NCI-H2196 treated with DMSO at 0.1 percent for 48 hours (cell line): ENCODE data around the gene SIAH1.
"Not testable (repeated sequence)": the region's sequence is repeated elsewhere in the genome, so short reads cannot be mapped to it uniquely, and the experiment has no call there.

Experiments
- DNase-seq: peaks from one replicate; lab custom pipeline; 2025; ENCODE audit not compliant: unreplicated experiment; lab: John Stamatoyannopoulos, UW

The SIAH1 gene

DNA sequence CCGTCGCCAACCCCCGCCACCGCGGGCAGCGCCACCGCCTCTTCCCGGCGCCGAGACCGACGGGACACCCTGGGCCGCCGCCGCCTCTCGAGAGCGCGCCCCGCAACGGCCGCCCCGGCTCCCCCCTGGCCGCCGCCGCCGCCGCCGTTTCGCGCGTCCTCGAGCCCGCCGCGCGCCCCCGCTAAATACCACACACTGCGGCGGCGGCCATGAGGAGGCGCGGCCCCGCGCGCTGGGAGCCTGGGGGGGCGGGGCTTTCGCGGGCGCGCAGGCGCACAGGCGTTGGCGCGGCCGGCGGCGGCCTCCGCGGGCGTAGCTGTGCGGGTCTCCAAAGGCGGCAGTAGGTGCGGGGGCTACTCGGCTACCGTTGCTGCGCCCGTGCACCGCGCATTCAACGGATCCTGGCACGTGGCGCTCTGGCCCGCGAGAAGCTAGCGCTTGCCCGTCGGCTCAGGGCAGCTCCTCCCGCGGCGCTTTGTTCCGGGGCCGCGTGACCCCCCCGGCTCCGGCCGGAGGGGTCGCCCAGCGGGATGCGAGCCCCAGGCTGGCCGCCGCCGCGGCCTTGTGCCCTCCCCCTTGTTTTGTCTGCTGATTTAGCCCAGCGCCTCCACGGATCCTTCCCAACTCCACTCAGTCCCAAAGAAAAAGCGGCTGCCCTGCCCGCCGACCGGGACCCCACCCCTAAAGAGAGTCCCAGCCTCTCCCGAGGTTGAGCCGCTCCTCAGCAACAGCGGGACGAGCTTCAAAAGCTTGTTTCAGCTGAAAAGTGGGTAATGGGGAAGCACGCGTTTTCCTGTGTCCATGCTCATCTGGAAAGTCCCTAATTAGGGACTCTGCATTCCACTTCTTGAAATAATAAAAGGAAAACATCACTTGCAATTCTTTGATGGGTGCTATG lies at the start of gene SIAH1:
Gene SIAH1, minus strand, starts transcription at position 161 of the 898 bp plus-strand sequence. CDS start 22,985 bp downstream, outside the sequence.
- no peak for DNase-seq

GRCh38 chr16:48434653-48435317 lies 49.6 kb upstream of the SIAH1 start:
- no peak for DNase-seq

GRCh38 chr16:48433850-48434530 lies 48.8 kb upstream of the SIAH1 start:
- no peak for DNase-seq

GRCh38 chr16:48433116-48433849 lies 48.1 kb upstream of the SIAH1 start:
- DNase-seq, result no peak

- DNase-seq, result no peak
Measured at GRCh38 chr16:48432136-48432535, 46.9 kb upstream of the SIAH1 start.

- DNase-seq, result no peak
Measured at GRCh38 chr16:48430890-48431289, 45.7 kb upstream of the SIAH1 start.

- DNase-seq, result no peak
Measured at GRCh38 chr16:48426244-48427141, 41.3 kb upstream of the SIAH1 start.

DNA sequence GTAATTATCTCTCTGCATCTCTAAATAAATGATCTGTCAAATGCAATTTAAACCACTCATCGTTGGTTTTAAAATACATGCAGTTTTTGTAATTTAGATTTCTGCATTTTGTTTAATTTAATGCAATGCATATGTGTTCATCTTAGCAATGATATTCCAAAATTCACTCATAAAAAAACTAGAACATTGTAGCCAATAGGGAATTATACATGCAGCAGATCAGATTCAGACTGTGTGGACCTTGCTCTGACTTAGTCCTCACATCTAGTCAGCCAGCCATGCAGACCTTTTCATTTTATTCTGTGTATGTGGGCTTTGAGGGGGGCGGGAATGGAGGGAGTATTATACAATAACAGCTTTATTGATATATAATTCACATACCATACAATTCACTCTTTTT lies 37.3 kb upstream of the SIAH1 start:
- no peak for DNase-seq

- DNase-seq, result no peak
Measured at GRCh38 chr16:48421741-48422140, 36.5 kb upstream of the SIAH1 start.

GRCh38 chr16:48420437-48420836 lies 35.2 kb upstream of the SIAH1 start:
- DNase-seq, result no peak

DNA sequence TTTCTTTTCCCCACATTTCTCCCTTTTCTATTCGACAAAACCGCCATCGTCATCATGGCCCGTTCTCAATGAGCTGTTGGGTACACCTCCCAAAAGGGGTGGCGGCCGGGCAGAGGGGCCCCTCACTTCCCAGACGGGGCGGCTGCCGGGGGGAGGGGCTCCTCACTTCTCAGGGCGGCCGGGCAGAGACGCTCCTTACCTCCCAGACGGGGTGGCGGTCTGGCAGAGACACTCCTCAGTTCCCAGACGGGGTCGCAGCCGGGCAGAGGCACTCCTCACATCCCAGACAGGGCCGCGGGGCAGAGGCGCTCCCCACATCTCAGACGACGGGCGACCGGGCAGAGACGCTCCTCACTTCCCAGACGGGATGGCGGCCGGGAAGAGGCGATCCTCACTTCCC lies 31.4 kb upstream of the SIAH1 start:
- not testable (repeated sequence) for DNase-seq

DNA sequence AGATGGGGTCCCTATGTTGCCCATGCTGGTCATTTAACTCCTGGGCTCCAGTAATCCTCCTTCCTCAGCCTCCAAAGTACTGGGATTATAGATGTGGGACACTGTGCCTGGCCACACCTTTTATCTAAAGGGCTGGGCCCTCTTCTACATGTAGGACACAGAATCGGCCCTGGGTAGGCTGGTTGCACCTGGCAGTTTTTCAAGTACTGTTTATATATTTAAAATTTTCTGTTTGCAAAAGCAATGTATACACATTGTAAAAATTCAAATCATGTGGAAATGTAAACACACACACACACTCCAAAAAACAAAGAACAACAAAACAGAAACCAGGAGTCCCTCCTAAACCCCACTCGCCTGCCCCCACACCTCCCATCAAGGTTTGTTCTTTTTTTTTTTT lies 28.1 kb upstream of the SIAH1 start:
- DNase-seq, result no peak

DNA sequence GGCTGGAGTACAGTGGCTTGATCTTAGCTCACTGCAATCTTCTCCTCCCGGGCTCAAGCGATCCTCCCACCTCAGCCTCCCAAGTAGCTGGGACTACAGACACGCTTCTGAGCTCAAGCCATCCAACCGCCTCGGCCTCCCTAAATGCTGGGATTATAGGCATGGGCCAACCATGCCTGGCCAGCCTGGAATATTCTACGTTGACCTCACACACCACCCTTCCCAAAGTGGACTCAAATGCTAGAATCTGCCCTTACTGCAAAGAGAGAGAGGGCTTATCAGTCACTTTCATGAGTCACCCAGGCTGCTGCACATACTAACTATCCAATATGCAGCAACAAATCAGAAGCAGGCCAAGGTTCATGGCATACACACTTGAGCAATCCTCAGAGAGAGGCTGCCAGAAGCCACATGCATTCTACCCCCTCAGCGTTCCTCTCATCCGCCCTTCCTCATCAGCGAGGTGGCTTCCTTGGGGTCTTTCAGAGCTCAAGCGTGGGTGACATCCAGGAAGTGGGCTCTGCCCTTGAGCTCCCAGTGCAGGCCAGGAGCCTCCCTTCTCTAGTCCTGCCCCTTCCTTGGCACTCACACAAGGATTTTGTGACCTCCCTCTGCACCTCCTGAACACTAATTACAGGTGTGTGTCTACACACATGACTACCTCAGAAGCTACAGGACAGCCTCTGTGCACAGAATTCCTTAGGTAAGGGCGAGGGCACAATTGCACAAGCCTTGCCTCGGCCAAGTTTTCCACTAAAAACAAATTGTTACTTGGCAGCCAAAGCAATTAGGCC lies 24.8 kb upstream of the SIAH1 start:
- DNase-seq, result no peak

DNA sequence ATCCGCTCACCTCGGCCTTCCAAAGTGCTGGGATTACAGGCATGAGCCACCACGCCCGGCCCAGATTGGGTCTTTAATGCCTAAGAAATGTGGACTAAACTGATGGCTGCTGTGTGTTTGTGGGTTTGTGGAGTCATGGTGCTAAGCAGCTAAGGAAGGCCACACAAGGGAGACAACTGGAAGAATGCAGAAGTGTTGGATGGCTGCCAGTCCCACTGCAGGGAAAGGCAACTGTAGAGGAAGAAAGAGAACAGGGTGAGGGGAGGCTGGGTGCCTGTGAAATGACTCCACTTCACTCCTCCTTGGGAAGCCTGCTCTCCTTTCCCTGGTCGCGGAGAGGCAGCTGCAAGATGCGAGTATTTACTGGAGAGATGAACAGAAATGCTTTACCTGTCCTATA lies 23.5 kb upstream of the SIAH1 start:
- no peak for DNase-seq

DNA sequence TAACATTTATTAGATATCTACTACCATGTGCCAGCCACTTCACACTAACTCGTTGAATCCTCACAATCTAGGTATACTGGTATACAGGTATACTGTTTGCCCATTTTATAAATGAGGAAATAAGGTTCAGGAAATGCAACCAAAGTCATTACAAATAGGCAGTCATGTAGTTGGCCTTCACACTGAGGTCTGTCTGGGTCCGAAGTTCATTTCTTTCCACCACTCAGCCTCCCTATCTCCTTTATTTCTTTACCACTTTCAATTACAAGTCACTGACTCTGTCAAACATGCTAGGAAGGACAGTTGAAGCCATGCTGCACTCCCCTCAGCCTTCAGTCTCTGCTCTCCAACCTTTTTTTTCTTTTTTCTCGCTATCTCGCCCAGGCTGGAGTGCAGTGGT lies 20.7 kb upstream of the SIAH1 start:
- no peak for DNase-seq

GRCh38 chr16:48405153-48405552 lies 19.9 kb upstream of the SIAH1 start:
- no peak for DNase-seq

- DNase-seq, result not testable (repeated sequence)
Measured at GRCh38 chr16:48402547-48402946, 17.3 kb upstream of the SIAH1 start.

GRCh38 chr16:48395375-48395774 lies 10.2 kb upstream of the SIAH1 start:
- no peak for DNase-seq

DNA sequence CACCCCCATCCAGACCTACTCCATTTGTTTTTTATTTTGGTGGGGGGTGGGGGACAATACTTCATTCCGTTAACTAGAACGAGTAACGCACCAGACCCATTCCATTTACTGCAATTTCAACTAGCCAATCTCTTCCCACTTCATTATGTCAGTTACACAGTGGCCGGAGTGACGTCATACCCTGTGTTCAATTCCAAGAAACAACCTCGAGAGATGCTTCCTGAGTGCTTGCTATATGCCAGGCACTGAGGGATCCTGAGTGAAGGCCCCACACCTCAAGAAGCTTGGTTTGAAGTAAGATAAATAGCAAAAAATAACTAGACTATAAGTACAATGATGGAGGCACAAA lies 9.1 kb upstream of the SIAH1 start:
- DNase-seq, result no peak
